ENCODE measurements around the gene ZNF491.
"Not testable (repeated sequence)": the region's sequence is repeated elsewhere in the genome, so short reads cannot be mapped to it uniquely, and the experiment has no call there.

Gene ZNF491
- total RNA-seq, result 0.91 to 6.3 (median 2.1) reads per million in 9 experiments

- Mint-ChIP-seq H3K27me3 (peaks cover 0 to 12% of the 10 kb centered on the region in 2 donors), H3K27ac (peak within 1 kb of the TSS in 1 of 2 donors; percentile 79), H3K4me3 (peak within 1 kb of the TSS; percentile 84 to 88), H3K36me3 (ENCODE audit: insufficient read depth) (peaks cover 3% of the 10 kb centered on the region), H3K4me1 (ENCODE audit: low read depth in 2 of 2) (peaks cover 10 to 11% of the 10 kb centered on the region in 2 donors), H3K9me3 (no peaks in the 10 kb centered on the region)
- ATAC-seq (replicated peaks) (peak; percentile 95), DNase-seq (peak; percentile 52 to 71 (median 54))
These were observed at the start of gene ZNF491 for GRCh38 chr19:11798391-11799330. TSS of gene ZNF491 (plus strand) at chr19:11798523. CDS start at chr19:11805954, 7,431 bp downstream.

GRCh38 chr19:11749751-11750150, 48.6 kb upstream of the ZNF491 start:
- no peaks in the 10 kb centered on the region for H3K4me1 Mint-ChIP-seq (ENCODE audit: low read depth in 2 of 2)
- H3K27ac Mint-ChIP-seq, result no peak overlapping the region
- ATAC-seq (replicated peaks) (no peak), DNase-seq (no peak)
- H3K4me3 Mint-ChIP-seq, result no peak overlapping the region
- peaks cover 4 to 15% of the 10 kb centered on the region in 2 donors for H3K9me3 Mint-ChIP-seq
- H3K36me3 Mint-ChIP-seq (ENCODE audit: insufficient read depth), result no peaks in the 10 kb centered on the region
- H3K27me3 Mint-ChIP-seq, result peaks cover 23 to 24% of the 10 kb centered on the region in 2 donors

GRCh38 chr19:11752244-11752736, 46.0 kb upstream of the ZNF491 start:
- Mint-ChIP-seq H3K36me3 (ENCODE audit: insufficient read depth) (no peaks in the 10 kb centered on the region), H3K27me3 (peaks cover 24% of the 10 kb centered on the region in 2 donors), H3K4me3 (no peak overlapping the region), H3K27ac (no peak overlapping the region), H3K9me3 (peaks cover 4 to 8% of the 10 kb centered on the region in 2 donors), H3K4me1 (ENCODE audit: low read depth in 2 of 2) (no peaks in the 10 kb centered on the region)
- ATAC-seq (replicated peaks) (no peak), DNase-seq (no peak)

GRCh38 chr19:11754663-11755062, 43.7 kb upstream of the ZNF491 start:
- Mint-ChIP-seq H3K9me3 (peaks cover 2 to 8% of the 10 kb centered on the region in 2 donors), H3K27me3 (peaks cover 27 to 32% of the 10 kb centered on the region in 2 donors)

GRCh38 chr19:11756965-11757364, 41.4 kb upstream of the ZNF491 start:
- Mint-ChIP-seq H3K9me3 (peaks cover 2 to 8% of the 10 kb centered on the region in 2 donors), H3K4me1 (ENCODE audit: low read depth in 2 of 2) (no peaks in the 10 kb centered on the region), H3K36me3 (ENCODE audit: insufficient read depth) (no peaks in the 10 kb centered on the region), H3K27ac (no peak overlapping the region), H3K27me3 (peaks cover 39 to 42% of the 10 kb centered on the region in 2 donors), H3K4me3 (no peak overlapping the region)
- ATAC-seq (replicated peaks), result no peak
- no peak for DNase-seq

More at GRCh38 chr19:11754663-11755062, 43.7 kb upstream of the ZNF491 start:
- H3K36me3 Mint-ChIP-seq (ENCODE audit: insufficient read depth), result no peaks in the 10 kb centered on the region
- ATAC-seq (replicated peaks) (no peak), DNase-seq (no peak)
- H3K27ac Mint-ChIP-seq, result no peak overlapping the region
- no peak overlapping the region for H3K4me3 Mint-ChIP-seq
- H3K4me1 Mint-ChIP-seq (ENCODE audit: low read depth in 2 of 2), result no peaks in the 10 kb centered on the region

- Mint-ChIP-seq H3K9me3 (peaks cover 0 to 2% of the 10 kb centered on the region in 2 donors), H3K27ac (no peak overlapping the region), H3K27me3 (peaks cover 20 to 21% of the 10 kb centered on the region in 2 donors), H3K4me1 (ENCODE audit: low read depth in 2 of 2) (no peaks in the 10 kb centered on the region), H3K36me3 (ENCODE audit: insufficient read depth) (no peaks in the 10 kb centered on the region), H3K4me3 (no peak overlapping the region)
- DNase-seq (no peak), ATAC-seq (replicated peaks) (no peak)
These were observed 38.5 kb upstream of the ZNF491 start for GRCh38 chr19:11759805-11760204.

GRCh38 chr19:11763117-11763516, 35.2 kb upstream of the ZNF491 start:
- ATAC-seq (replicated peaks), result no peak
- Mint-ChIP-seq H3K4me1 (ENCODE audit: low read depth in 2 of 2) (peaks cover 7 to 12% of the 10 kb centered on the region in 2 donors), H3K4me3 (no peak overlapping the region), H3K27me3 (peaks cover 20 to 30% of the 10 kb centered on the region in 2 donors), H3K36me3 (ENCODE audit: insufficient read depth) (peaks cover 9% of the 10 kb centered on the region), H3K27ac (no peak overlapping the region), H3K9me3 (no peaks in the 10 kb centered on the region)
- no peak for DNase-seq

GRCh38 chr19:11763611-11764010, 34.7 kb upstream of the ZNF491 start:
- peaks cover 9% of the 10 kb centered on the region for H3K36me3 Mint-ChIP-seq (ENCODE audit: insufficient read depth)
- H3K9me3 Mint-ChIP-seq, result peaks cover 0 to under 1% of the 10 kb centered on the region in 2 donors
- peaks cover 20 to 30% of the 10 kb centered on the region in 2 donors for H3K27me3 Mint-ChIP-seq
- no peak for DNase-seq
- no peak overlapping the region for H3K27ac Mint-ChIP-seq
- ATAC-seq (replicated peaks), result no peak
- no peak overlapping the region for H3K4me3 Mint-ChIP-seq
- H3K4me1 Mint-ChIP-seq (ENCODE audit: low read depth in 2 of 2), result peaks cover 12 to 16% of the 10 kb centered on the region in 2 donors

GRCh38 chr19:11766597-11767591, 31.4 kb upstream of the ZNF491 start, which contains the start of gene ZNF441:
TSS of gene ZNF441 (plus strand) at chr19:11767000. CDS start at chr19:11767194, 194 bp downstream.
- peaks cover 4 to 9% of the 10 kb centered on the region in 2 donors for H3K9me3 Mint-ChIP-seq
- peak; percentile 93 for ATAC-seq (replicated peaks)
- peak within 1 kb of the TSS; percentile 91 to 94 for H3K4me3 Mint-ChIP-seq

GRCh38 chr19:11767633-11768133, 30.6 kb upstream of the ZNF491 start:
- ATAC-seq (replicated peaks), result no peak
- peaks cover 0 to 15% of the 10 kb centered on the region in 2 donors for H3K27me3 Mint-ChIP-seq
- H3K36me3 Mint-ChIP-seq (ENCODE audit: insufficient read depth), result peaks cover 11% of the 10 kb centered on the region
- DNase-seq, result peak; percentile 3 to 6 (median 4)
- peak overlapping the region; percentile 92 to 96 for H3K27ac Mint-ChIP-seq
- H3K9me3 Mint-ChIP-seq, result peaks cover 7 to 16% of the 10 kb centered on the region in 2 donors
- peak overlapping the region; percentile 91 to 94 for H3K4me3 Mint-ChIP-seq
- H3K4me1 Mint-ChIP-seq (ENCODE audit: low read depth in 2 of 2), result peaks cover 16 to 20% of the 10 kb centered on the region in 2 donors

More at GRCh38 chr19:11766597-11767591, 31.4 kb upstream of the ZNF491 start, which contains the start of gene ZNF441:
- peaks cover 16 to 20% of the 10 kb centered on the region in 2 donors for H3K4me1 Mint-ChIP-seq (ENCODE audit: low read depth in 2 of 2)
- peak within 1 kb of the TSS; percentile 92 to 96 for H3K27ac Mint-ChIP-seq
- H3K27me3 Mint-ChIP-seq, result peaks cover 0 to 15% of the 10 kb centered on the region in 2 donors
- DNase-seq, result peak; percentile 83 to 90 (median 83)
- H3K36me3 Mint-ChIP-seq (ENCODE audit: insufficient read depth), result peaks cover 11% of the 10 kb centered on the region

GRCh38 chr19:11769995-11770394, 28.3 kb upstream of the ZNF491 start:
- H3K27me3 Mint-ChIP-seq, result peaks cover 0 to 7% of the 10 kb centered on the region in 2 donors
- DNase-seq (no peak), ATAC-seq (replicated peaks) (no peak)
- H3K4me3 Mint-ChIP-seq, result no peak overlapping the region
- peaks cover 16 to 20% of the 10 kb centered on the region in 2 donors for H3K4me1 Mint-ChIP-seq (ENCODE audit: low read depth in 2 of 2)
- peaks cover 11% of the 10 kb centered on the region for H3K36me3 Mint-ChIP-seq (ENCODE audit: insufficient read depth)
- peaks cover 7 to 24% of the 10 kb centered on the region in 2 donors for H3K9me3 Mint-ChIP-seq
- no peak overlapping the region for H3K27ac Mint-ChIP-seq

- not testable (repeated sequence) for H3K27me3 Mint-ChIP-seq; H3K27ac Mint-ChIP-seq; DNase-seq; ATAC-seq (replicated peaks); H3K36me3 Mint-ChIP-seq (ENCODE audit: insufficient read depth); H3K4me3 Mint-ChIP-seq
- Mint-ChIP-seq H3K4me1 (ENCODE audit: low read depth in 2 of 2) (peaks cover 16 to 18% of the 10 kb centered on the region in 2 donors), H3K9me3 (peaks cover 7 to 24% of the 10 kb centered on the region in 2 donors)
These were observed 26.8 kb upstream of the ZNF491 start for GRCh38 chr19:11771520-11771919.
